Sigmoid colon (tissue), 7 donors: ENCODE measurements around the gene KRTAP9-2. TPM values are rescaled to one million over a fixed set of nuclear protein-coding genes. Genes with fewer than 3 reads are reported as not detected.
"Not testable (repeated sequence)": the region's sequence is repeated elsewhere in the genome, so short reads cannot be mapped to it uniquely, and the experiment has no call there.

ENCODE experiments used
- DNase-seq: peaks from one replicate; pipeline ENCODE4 v3.0.0-alpha.2; 2019
- H3K27ac ChIP-seq, 4 donors: fragments of 200-600 bp; sonication (generic); one replicate each; pipeline ENCODE4 v1.5.1; 2016 to 2019; ENCODE audit warnings: mild to moderate bottlenecking in 1 of 4
- H3K27me3 ChIP-seq, 3 donors: fragments of 200-600 bp; sonication (generic); one replicate each; pipeline ENCODE4 v1.5.1; 2019; ENCODE audit warnings: mild to moderate bottlenecking in 1 of 3
- H3K36me3 ChIP-seq, 4 donors: fragments of 200-600 bp; sonication (generic); one replicate each; pipeline ENCODE4 v1.5.1; 2016 to 2019
- H3K4me1 ChIP-seq, 4 donors: fragments of 200-600 bp; sonication (generic); one replicate each; pipeline ENCODE4 v1.5.1; 2017 to 2019
- H3K4me3 ChIP-seq, 4 donors: fragments of 200-600 bp; sonication (generic); one replicate each; pipeline ENCODE4 v1.5.1; 2017 to 2019; ENCODE audit warnings: mild to moderate bottlenecking in 2 of 4, moderate library complexity in 1 of 4
- H3K9me3 ChIP-seq, 4 donors: fragments of 200-600 bp in 3 of 4; sonication (generic) in 3 of 4; one replicate each; pipeline versions ENCODE4 v1.5.1 to v1.6.1; 2013 to 2019
- CTCF ChIP-seq, 4 experiments: fragments of 450-650 bp in 3 of 4; fragments of 200-600 bp in 1 of 4; IDR thresholded peaks; one replicate each; pipeline ENCODE4 v1.5.1; 2016 to 2019; ENCODE audit warnings: antibody characterized with exemption in 4 of 4, mild to moderate bottlenecking in 3 of 4, moderate library complexity in 2 of 4
- EP300 ChIP-seq, 4 donors: sonication (generic); formaldehyde crosslinking; IDR thresholded peaks; one replicate each; pipeline ENCODE4 v1.6.1; 2017; ENCODE audit warnings: antibody characterized with exemption in 4 of 4
- POLR2A ChIP-seq, 2 donors: fragments of 450-650 bp; IDR thresholded peaks; one replicate each; pipeline ENCODE4 v1.6.1; 2016; ENCODE audit warnings: antibody characterized with exemption in 2 of 2, mild to moderate bottlenecking in 2 of 2, moderate library complexity in 2 of 2
- POLR2AphosphoS5 ChIP-seq, 4 donors: sonication (generic); formaldehyde crosslinking; IDR thresholded peaks; one replicate each; pipeline ENCODE4 v1.6.1; 2017; ENCODE audit warnings: antibody characterized with exemption in 4 of 4
- WGBS, 2 donors: extraction: QIAGEN DNeasy Blood & Tissue Kit; methylation state at CpG; one replicate each; pipeline ENCODE4 v1.1.7; 2013; 5-methylcytosine and 5-hydroxymethylcytosine counted together
- intact Hi-C: fragments of 100-400 bp; cut with DNase I; formaldehyde crosslinking; loops from one replicate; pipeline ENCODE4 v1.15.1; 2023
- polyA plus RNA-seq, 3 donors: library from polyadenylated mRNA; stranded (reverse); fragments of 200-250 nt; gene quantifications; one replicate each; pipeline ENCODE4 v1.2.3, GENCODE V29; 2013
- total RNA-seq, 4 donors: library from RNA; depleted of rRNA; stranded (reverse); fragments of >200 nt; gene quantifications; one replicate each; pipeline ENCODE4 v1.1.0, GENCODE V29; 2016
- donor health status: healthy with polysubstance abuse.
- donor health status: Bipolar disorder and iron deficiency.
- donor health status: healthy.

KRTAP9-2 gene
- total and polyA plus RNA-seq, 7 donors = not detected

GRCh38 chr17:41223821-41224220 lies 2.6 kb upstream of the KRTAP9-2 start:
- no peak for TF ChIP-seq EP300 (IDR thresholded peaks at IDR 0.05)
- TF ChIP-seq POLR2A (IDR thresholded peaks at IDR 0.05) = no peak
- TF ChIP-seq CTCF (IDR thresholded peaks at IDR 0.05) = no peak
- TF ChIP-seq POLR2AphosphoS5 (IDR thresholded peaks at IDR 0.05) = no peak
- H3K27ac ChIP-seq = no peak overlapping the region
- H3K4me1 ChIP-seq = no peaks in the 10 kb centered on the region
- intact Hi-C loops = no loop called here
- DNase-seq = no peak
- no peaks in the 10 kb centered on the region for H3K27me3 ChIP-seq
- no peaks in the 10 kb centered on the region for H3K36me3 ChIP-seq
- no peak overlapping the region for H3K4me3 ChIP-seq
- no peaks in the 10 kb centered on the region for H3K9me3 ChIP-seq
- 73 to 76% methylated on average over 2 of the region's 2 CpGs for WGBS, 2 donors

- H3K27me3 ChIP-seq = no peaks in the 10 kb centered on the region
- WGBS, 2 donors = 87 to 93% methylated on average over 6 of the region's 6 CpGs
- intact Hi-C loops = no loop called here
Observed at GRCh38 chr17:41226051-41226450, 397 bp upstream of the KRTAP9-2 start.

GRCh38 chr17:41230094-41230493 lies 3.6 kb downstream of the KRTAP9-2 start:
- intact Hi-C loops = no loop called here
- Histone ChIP-seq H3K4me3 (no peak overlapping the region), H3K27ac (no peak overlapping the region), H3K4me1 (no peaks in the 10 kb centered on the region), H3K9me3 (no peaks in the 10 kb centered on the region), H3K36me3 (no peaks in the 10 kb centered on the region), H3K27me3 (no peaks in the 10 kb centered on the region)
- no peak for DNase-seq
- TF ChIP-seq EP300 (IDR thresholded peaks at IDR 0.05) (no peak), POLR2AphosphoS5 (IDR thresholded peaks at IDR 0.05) (no peak), POLR2A (IDR thresholded peaks at IDR 0.05) (no peak), CTCF (IDR thresholded peaks at IDR 0.05) (no peak)

More at GRCh38 chr17:41226051-41226450, 397 bp upstream of the KRTAP9-2 start:
- no peak overlapping the region for H3K27ac ChIP-seq
- H3K36me3 ChIP-seq = no peaks in the 10 kb centered on the region
- H3K4me1 ChIP-seq = no peaks in the 10 kb centered on the region
- H3K9me3 ChIP-seq = no peaks in the 10 kb centered on the region
- no peak for DNase-seq
- TF ChIP-seq POLR2AphosphoS5 (IDR thresholded peaks at IDR 0.05) = no peak
- TF ChIP-seq CTCF (IDR thresholded peaks at IDR 0.05) = no peak
- no peak for TF ChIP-seq POLR2A (IDR thresholded peaks at IDR 0.05)
- TF ChIP-seq EP300 (IDR thresholded peaks at IDR 0.05) = no peak
- no peak overlapping the region for H3K4me3 ChIP-seq

- Histone ChIP-seq H3K4me3 (no peak overlapping the region), H3K4me1 (no peaks in the 10 kb centered on the region), H3K9me3 (no peaks in the 10 kb centered on the region), H3K27ac (no peak overlapping the region), H3K36me3 (no peaks in the 10 kb centered on the region), H3K27me3 (no peaks in the 10 kb centered on the region)
- TF ChIP-seq POLR2AphosphoS5 (IDR thresholded peaks at IDR 0.05) = no peak
- TF ChIP-seq POLR2A (IDR thresholded peaks at IDR 0.05) = no peak
- no peak for TF ChIP-seq CTCF (IDR thresholded peaks at IDR 0.05)
- no peak for TF ChIP-seq EP300 (IDR thresholded peaks at IDR 0.05)
- 90 to 92% methylated on average over 6 of the region's 6 CpGs for WGBS, 2 donors
- DNase-seq = no peak
- intact Hi-C loops = no loop called here
Observed at GRCh38 chr17:41231731-41232130, 5.3 kb downstream of the KRTAP9-2 start.

GRCh38 chr17:41232399-41233105 lies 6.1 kb downstream of the KRTAP9-2 start, which contains the start of gene KRTAP9-3:
Gene KRTAP9-3 (plus strand): TSS chr17:41232449. CDS start chr17:41232502, 53 bp downstream.
- 84 to 95% methylated on average over 1 of the region's 1 CpG for WGBS, 2 donors
- H3K36me3 ChIP-seq = not testable (repeated sequence)

GRCh38 chr17:41237116-41237515 lies 10.7 kb downstream of the KRTAP9-2 start:
- H3K27ac ChIP-seq, H3K27me3 ChIP-seq, H3K4me3 ChIP-seq, H3K36me3 ChIP-seq, intact Hi-C loops, H3K9me3 ChIP-seq, H3K4me1 ChIP-seq, DNase-seq: not testable (repeated sequence)
- 84 to 89% methylated on average over 4 of the region's 4 CpGs for WGBS, 2 donors

More at GRCh38 chr17:41232399-41233105, 6.1 kb downstream of the KRTAP9-2 start, which contains the start of gene KRTAP9-3:
- H3K9me3 ChIP-seq, H3K4me1 ChIP-seq, intact Hi-C loops, DNase-seq, H3K4me3 ChIP-seq, H3K27ac ChIP-seq, H3K27me3 ChIP-seq: not testable (repeated sequence)

- intact Hi-C loops, H3K4me1 ChIP-seq, H3K4me3 ChIP-seq, H3K27me3 ChIP-seq, DNase-seq, H3K27ac ChIP-seq, H3K9me3 ChIP-seq, H3K36me3 ChIP-seq: not testable (repeated sequence)
- 28 to 47% methylated on average over 3 of the region's 3 CpGs for WGBS, 2 donors
Observed at GRCh38 chr17:41237949-41238437, 11.5 kb downstream of the KRTAP9-2 start, which contains the start of gene KRTAP9-8. Gene KRTAP9-8 (plus strand): TSS chr17:41237999. CDS start chr17:41238052, 53 bp downstream.
